K562 (cell line): ENCODE measurements around the gene HOXB1. TPM values are rescaled to one million over a fixed set of nuclear protein-coding genes. Genes with fewer than 3 reads are reported as not detected.

Source experiments
- ARNT ChIP-seq, 2 experiments: fragments of 450-650 bp; IDR thresholded peaks; 2 replicates each; pipeline ENCODE4 v1.6.1; 2016; ENCODE audit warnings: mild to moderate bottlenecking in 1 of 2
- BCOR ChIP-seq: fragments of 450-650 bp; IDR thresholded peaks from 2 replicates; pipeline ENCODE4 v1.6.1; 2016
- CBFA2T3 ChIP-seq: fragments of 450-650 bp; IDR thresholded peaks from 2 replicates; pipeline ENCODE4 v1.6.1; 2017
- DPF2 ChIP-seq: fragments of 450-650 bp; IDR thresholded peaks from 2 replicates; pipeline ENCODE4 v1.6.1; 2016
- IFI16 ChIP-seq: fragments of 250-450 bp; sonication (Bioruptor Pico); IDR thresholded peaks from 2 replicates; pipeline ENCODE4 v2.1.2; 2022; ENCODE audit warnings: mild to moderate bottlenecking, inconsistent platforms
- KDM1A ChIP-seq, 2 experiments: fragments of 450-650 bp; IDR thresholded peaks; 2 replicates each; pipeline ENCODE4 v1.6.1; 2016; ENCODE audit warnings: mild to moderate bottlenecking in 2 of 2
- MNT ChIP-seq, 2 experiments: fragments of 450-650 bp; conservative IDR thresholded peaks; 2 replicates each; pipeline ENCODE4 v1.6.1; 2017; ENCODE audit warnings: mild to moderate bottlenecking in 2 of 2, moderate library complexity in 2 of 2
- MTA2 ChIP-seq: fragments of 450-650 bp; IDR thresholded peaks from 2 replicates; pipeline ENCODE4 v1.6.1; 2016; ENCODE audit warnings: low read depth
- PHF21A ChIP-seq: fragments of 450-650 bp; IDR thresholded peaks from 2 replicates; pipeline ENCODE4 v1.6.1; 2017; ENCODE audit warnings: low read depth, borderline replicate concordance
- RFX7 ChIP-seq: fragments of 250-450 bp; sonication (Bioruptor Pico); IDR thresholded peaks from 2 replicates; pipeline ENCODE4 v1.5.1; 2021; ENCODE audit warnings: mild to moderate bottlenecking
- RNF2 ChIP-seq: sonication (generic); IDR thresholded peaks from 2 replicates; pipeline ENCODE4 v1.6.1; 2016
- SMAD2 ChIP-seq: fragments of 150-350 bp; IDR thresholded peaks from 2 replicates; pipeline ENCODE4 v1.6.1; 2014; ENCODE audit warnings: low read depth, mild to moderate bottlenecking, low read length
- SMAD3 ChIP-seq: fragments of 450-650 bp; formaldehyde crosslinking; conservative IDR thresholded peaks from 2 replicates; pipeline ENCODE4 v1.4.0; 2020; ENCODE audit warnings: mild to moderate bottlenecking
- TFAP4 ChIP-seq: sonication (generic); formaldehyde crosslinking; IDR thresholded peaks from 2 replicates; pipeline ENCODE4 v1.8.0; 2022; ENCODE audit warnings: missing genetic modification reagents, mild to moderate bottlenecking, moderate library complexity, borderline replicate concordance
- TRIM24 ChIP-seq, 2 experiments: fragments of 450-650 bp; IDR thresholded peaks; 2 replicates each; pipeline ENCODE4 v1.6.1; 2016
- ZNF12 ChIP-seq: sonication (generic); formaldehyde crosslinking; IDR thresholded peaks from 2 replicates; pipeline ENCODE4 v1.4.0; 2020; ENCODE audit warnings: mild to moderate bottlenecking, missing genetic modification reagents
- ZNF318 ChIP-seq, 2 experiments: fragments of 450-650 bp; IDR thresholded peaks; 2 replicates each; pipeline ENCODE4 v1.6.1; 2016; ENCODE audit warnings: mild to moderate bottlenecking in 2 of 2, borderline replicate concordance in 1 of 2, low read depth in 1 of 2, moderate library complexity in 1 of 2
- ZNF589 ChIP-seq: fragments of 200-800 bp; sonication (Bioruptor generic); IDR thresholded peaks from 2 replicates; pipeline ENCODE4 v1.6.1; 2016; ENCODE audit warnings: low read depth, missing genetic modification characterization, missing compliant biosample characterization
- polyA plus RNA-seq, 8 experiments: library from polyadenylated mRNA; depleted of rRNA in 4 of 8; stranded (reverse) in 5 of 8; unstranded in 3 of 8; fragments of >200 nt; fragmentation: Nextera tagmentation in 2 of 8; fragmentation: Illumina TruSeq in 1 of 8; extraction: Ambion mirVana in 2 of 8; extraction: Trizol in 1 of 8; gene quantifications; 2 replicates each; pipeline versions ENCODE4 v1.2.1 to v1.2.3, GENCODE V29; 2011 to 2014; ENCODE audit warnings: inconsistent platforms in 1 of 8, missing spikeins in 1 of 8
- total RNA-seq, 7 experiments: library from RNA; depleted of rRNA in 6 of 7; stranded (reverse); fragments of >200 nt in 6 of 7; fragmentation: Illumina TruSeq in 2 of 7; extraction: Trizol in 2 of 7; gene quantifications; 2 replicates each; pipeline versions ENCODE4 v1.2.1 to v1.2.3, GENCODE V29; 2011 to 2021; ENCODE audit warnings: low replicate concordance in 1 of 7

The HOXB1 gene
- total and polyA plus RNA-seq, 9 of the 15 experiments (the other 6 are each of a cell fraction or from before 2014, with no cell fraction given) = 0.04 TPM; not detected in 8

- peak in 1 of 2 experiments; percentile 51; a peak in 1 of 4 replicates for TF ChIP-seq ZNF318 (IDR thresholded peaks at IDR 0.05; ENCODE audit: borderline replicate concordance in 1 of 2, low read depth in 1 of 2)
- peak; percentile 65 to 76; a peak in 2 of 4 replicates for TF ChIP-seq ARNT (IDR thresholded peaks at IDR 0.05)
- TF ChIP-seq ZNF12 (CRISPR knock-in tag) = no peak
- 0 out of 2 replicates have a peak, but pooled peaks have one; percentile 10 for TF ChIP-seq BCOR
- peak; percentile 59; the same call in 1 of the 2 replicates for TF ChIP-seq PHF21A
- TF ChIP-seq SMAD3 (CRISPR knock-in tag) = 0 out of 2 replicates have a peak, but pooled peaks have one; percentile 47
- TF ChIP-seq TRIM24 (IDR thresholded peaks at IDR 0.05) = peak; percentile 29 to 33; a peak in 2 of 4 replicates
- TF ChIP-seq DPF2 = peak; percentile 89
- TF ChIP-seq CBFA2T3 = peak; percentile 68
- peak; percentile 90 to 94 for TF ChIP-seq KDM1A (IDR thresholded peaks at IDR 0.05)
- no peak for TF ChIP-seq SMAD2
- TF ChIP-seq MNT (conservative IDR thresholded peaks at IDR 0.05) = 0 out of 4 replicates have a peak, but pooled peaks of 1 of the 2 experiments have one; percentile 35
- TF ChIP-seq IFI16 (CRISPR knock-in tag) = no peak
- TF ChIP-seq MTA2 = peak; percentile 43; the same call in 1 of the 2 replicates
- peak; percentile 29; the same call in 1 of the 2 replicates for TF ChIP-seq ZNF589 (CRISPR knock-in tag)
- TF ChIP-seq TFAP4 (CRISPR knock-in tag) = peak; percentile 60; the same call in 1 of the 2 replicates
- peak; percentile 92 for TF ChIP-seq RNF2
- TF ChIP-seq RFX7 (CRISPR knock-in tag) = peak; percentile 62; the same call in 1 of the 2 replicates
Measured at GRCh38 chr17:48555258-48556228, 24.7 kb upstream of the HOXB1 start (continued).
